Mucosa of descending colon (tissue), 3 donors: Measurements from ENCODE around the gene CRADD. TPM values are rescaled to one million over a fixed set of nuclear protein-coding genes. Genes with fewer than 3 reads are reported as not detected.

Source experiments
- ATAC-seq: fragments of 200-7000 bp; cut with Tn5 transposase; one replicate; pipeline ENCODE4 v1.9.1; 2020; ENCODE audit warnings: mild to moderate bottlenecking, moderate library complexity
- DNase-seq, 3 donors: peaks; one replicate each; pipeline ENCODE4 v3.0.0-alpha.2; 2020
- H3K36me3 ChIP-seq: fragments of 200-600 bp; one replicate; pipeline ENCODE4 v1.8.0; 2021; ENCODE audit warnings: low read depth, mild to moderate bottlenecking
- H3K4me1 ChIP-seq: fragments of 200-600 bp; one replicate; pipeline ENCODE4 v1.8.0; 2021; ENCODE audit warnings: low read depth, mild to moderate bottlenecking
- H3K4me3 ChIP-seq: fragments of 200-600 bp; one replicate; pipeline ENCODE4 v1.8.0; 2021; ENCODE audit warnings: mild to moderate bottlenecking
- H3K9me3 ChIP-seq: fragments of 200-600 bp; one replicate; pipeline ENCODE4 v1.8.0; 2021; ENCODE audit warnings: mild to moderate bottlenecking
- CTCF ChIP-seq: fragments of 200-600 bp; IDR thresholded peaks from one replicate; pipeline ENCODE4 v1.8.0; 2022; ENCODE audit warnings: antibody characterized with exemption, mild to moderate bottlenecking
- intact Hi-C, 2 donors: fragments of 100-400 bp; cut with DNase I in 1 of 2; cut with micrococcal nuclease in 1 of 2; formaldehyde crosslinking; loops; one replicate each; pipeline versions ENCODE4 v1.11.0 to v1.11.1; 2022; cut with DNase I, micrococcal nuclease
- long read RNA-seq, 2 donors: library from polyadenylated mRNA; unstranded; transcript quantifications; one replicate each; pipeline ENCODE4 v2.0.0, GENCODE V29; 2019 to 2021
- total RNA-seq, 3 donors: library from RNA; stranded (reverse); fragmentation: NEBNext Ultra II Directional in 2 of 3; extraction: Animal tissue kit (Norgen Biotek cat#: 25700) in 2 of 3; gene quantifications; one replicate each; pipeline versions ENCODE4 v1.2.1 to v1.2.4, GENCODE V29; 2021 to 2023
- donor health status: DM: no; HTN: no; CAD: no; lungs with moderate emphysema.
- donor health status: DM: no; HTN: no; CAD: no.
- donor health status: DM: no; HTN: yes; CAD: no.

CRADD gene
- total RNA-seq, result 10 to 100 TPM; 18.4 to 27.9 (median 22.7) TPM
- long read RNA-seq, donor 1, transcript CRADD-201 (3 exons, 1,169 nt), result major isoform, 9 of 14 reads
- long read RNA-seq, donor 1, partial matches to known transcripts, result 0 of 14 reads
- long read RNA-seq, donor 1, other reads (novel, unspliced or antisense), result 5 of 14 reads
- long read RNA-seq, donor 2, transcript CRADD-201 (3 exons, 1,169 nt), result major isoform, 10 of 11 reads
- long read RNA-seq, donor 2, partial matches to known transcripts, result 1 of 11 reads
- long read RNA-seq, donor 2, other reads (novel, unspliced or antisense), result 0 of 11 reads

DNA sequence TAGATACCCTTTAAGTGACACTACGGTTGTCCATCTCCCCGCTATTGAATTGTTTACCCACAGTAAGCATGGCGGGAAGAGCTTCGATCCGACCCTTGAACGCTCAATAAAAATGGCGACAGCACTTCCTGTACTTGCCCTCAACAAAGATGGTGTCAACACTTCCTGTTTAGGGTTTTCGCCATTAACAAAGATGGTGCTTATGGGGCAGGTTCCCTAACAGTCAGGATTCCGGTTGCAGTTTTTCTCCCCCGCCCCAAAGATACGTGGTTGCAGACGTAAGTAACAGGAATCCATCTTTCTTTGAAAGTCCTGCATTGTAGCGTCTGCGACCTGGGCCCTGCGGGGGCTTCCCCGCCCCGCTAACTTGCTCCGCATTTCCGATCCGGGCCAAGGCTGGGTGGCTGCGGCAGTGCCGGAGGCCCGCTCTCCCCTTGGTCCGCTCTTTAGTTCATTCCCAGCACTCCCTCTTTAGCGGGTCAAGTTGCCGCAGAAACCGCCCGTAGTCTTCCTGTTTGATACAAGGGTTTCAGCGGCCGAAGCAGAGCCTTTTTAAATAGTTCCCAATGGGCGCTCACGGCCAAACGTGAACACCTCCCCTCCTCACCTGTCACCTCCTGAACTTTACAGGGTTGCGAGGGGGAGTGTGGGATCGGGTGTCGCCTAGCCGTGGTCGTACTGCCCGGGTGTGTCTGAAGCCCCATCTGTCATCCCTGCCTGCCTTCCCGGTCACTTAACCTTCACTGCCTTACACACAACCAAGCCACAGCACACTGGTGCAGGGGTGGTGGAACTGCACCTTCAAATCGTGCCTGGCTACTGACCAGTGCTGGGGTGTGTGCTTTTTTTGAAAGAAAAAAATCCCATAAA, at the start of gene CRADD:
TSS of gene CRADD (plus strand) at position 181 of the 870 bp plus-strand sequence.
- intact Hi-C loops, result loop anchor here in 1 of 2 donors (5.0 to 10.0 kb wide), 2 partner anchors 105 to 217 kb away; partner anchors contain the start of gene SOCS2
- peaks cover 4% of the 10 kb centered on the region for H3K4me1 ChIP-seq

GRCh38 chr12:93632383-93632782, 44.8 kb upstream of the CRADD start:
- Histone ChIP-seq H3K4me3 (no peak overlapping the region), H3K4me1 (no peaks in the 10 kb centered on the region), H3K9me3 (peaks cover 3% of the 10 kb centered on the region), H3K36me3 (no peaks in the 10 kb centered on the region)
- ATAC-seq, result no peak
- no peak for TF ChIP-seq CTCF
- intact Hi-C loops, result no loop called here
- no peak for DNase-seq

More for the DNA sequence above, at the start of gene CRADD:
- Histone ChIP-seq H3K36me3 (no peaks in the 10 kb centered on the region), H3K4me3 (peak within 1 kb of the TSS; percentile 27), H3K9me3 (no peaks in the 10 kb centered on the region)
- DNase-seq (peak; percentile 80 to 86 (median 83)), ATAC-seq (peak; percentile 97)
- TF ChIP-seq CTCF, result no peak

GRCh38 chr12:93634416-93634815, 42.8 kb upstream of the CRADD start:
- Histone ChIP-seq H3K4me3 (no peak overlapping the region), H3K4me1 (no peaks in the 10 kb centered on the region), H3K36me3 (no peaks in the 10 kb centered on the region), H3K9me3 (peaks cover 3% of the 10 kb centered on the region)
- intact Hi-C loops, result no loop called here
- no peak for TF ChIP-seq CTCF
- no peak for DNase-seq
- no peak for ATAC-seq

- intact Hi-C loops, result no loop called here
- TF ChIP-seq CTCF, result no peak
- DNase-seq, result no peak
- Histone ChIP-seq H3K4me3 (no peak overlapping the region), H3K4me1 (no peaks in the 10 kb centered on the region), H3K36me3 (no peaks in the 10 kb centered on the region), H3K9me3 (peaks cover 3% of the 10 kb centered on the region)
- no peak for ATAC-seq
These were observed 40.5 kb upstream of the CRADD start for GRCh38 chr12:93636708-93637107.

DNA sequence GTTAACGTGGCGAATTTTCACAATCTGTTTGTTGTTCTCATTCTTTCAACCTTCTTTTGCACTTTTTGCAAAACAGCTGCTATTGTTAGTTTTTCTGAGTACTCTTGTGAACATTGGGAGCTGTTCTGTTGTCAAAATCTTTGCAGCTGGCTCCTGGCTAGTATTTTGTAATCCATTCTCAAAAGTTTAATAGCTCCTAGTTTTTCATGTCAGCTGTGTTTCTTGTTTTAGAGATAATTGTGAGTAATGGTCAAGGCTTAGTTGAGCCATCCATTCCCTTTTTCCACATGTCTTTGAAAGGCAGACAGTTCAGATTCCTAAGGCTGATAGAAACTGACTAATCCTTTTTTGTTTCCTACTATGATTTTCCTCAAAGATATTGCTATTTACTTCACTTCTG, 39.1 kb upstream of the CRADD start:
- TF ChIP-seq CTCF, result no peak
- Histone ChIP-seq H3K4me3 (no peak overlapping the region), H3K36me3 (no peaks in the 10 kb centered on the region), H3K9me3 (no peaks in the 10 kb centered on the region), H3K4me1 (no peaks in the 10 kb centered on the region)
- intact Hi-C loops, result no loop called here
- ATAC-seq, result no peak
- DNase-seq, result no peak
